Activated effector memory CD4-positive, alpha-beta T cell treated with Interleukin-2 at 50 U/mL for 16 hours (primary cell): Measurements from ENCODE around the gene SLC6A4.
"Not testable (repeated sequence)": the region's sequence is repeated elsewhere in the genome, so short reads cannot be mapped to it uniquely, and the experiment has no call there.

Source experiments
- DNase-seq: peaks from one replicate; pipeline ENCODE4 v3.0.0-alpha.2; 2020

The SLC6A4 gene

GRCh38 chr17:30170415-30170987, 65.0 kb downstream of the SLC6A4 start:
- no peak for DNase-seq

GRCh38 chr17:30165960-30166359, 69.5 kb downstream of the SLC6A4 start:
- no peak for DNase-seq

GRCh38 chr17:30165147-30165546, 70.3 kb downstream of the SLC6A4 start:
- DNase-seq: no peak

GRCh38 chr17:30164531-30164930, 71.0 kb downstream of the SLC6A4 start:
- no peak for DNase-seq

GRCh38 chr17:30161601-30162000, 73.9 kb downstream of the SLC6A4 start:
- DNase-seq: no peak

- DNase-seq: no peak
Measured at GRCh38 chr17:30160419-30161172, 74.9 kb downstream of the SLC6A4 start.

- no peak for DNase-seq
Measured at GRCh38 chr17:30158896-30159625, 76.4 kb downstream of the SLC6A4 start.

GRCh38 chr17:30155389-30155788, 80.1 kb downstream of the SLC6A4 start:
- DNase-seq: no peak

- no peak for DNase-seq
Measured at GRCh38 chr17:30153463-30153862, 82.0 kb downstream of the SLC6A4 start.

GRCh38 chr17:30151471-30151870, 84.0 kb downstream of the SLC6A4 start:
- no peak for DNase-seq

- no peak for DNase-seq
Measured at GRCh38 chr17:30148376-30148775, 87.1 kb downstream of the SLC6A4 start.

GRCh38 chr17:30147860-30148259, 87.6 kb downstream of the SLC6A4 start:
- not testable (repeated sequence) for DNase-seq
